HepG2 (cell line): ENCODE measurements around the gene ACE. TPM values are rescaled to one million over a fixed set of nuclear protein-coding genes. Genes with fewer than 3 reads are reported as not detected.

Experiments
- ARNT ChIP-seq: fragments of 450-650 bp; IDR thresholded peaks from 2 replicates; pipeline ENCODE4 v1.6.1; 2017
- BORCS8-MEF2B ChIP-seq: sonication (generic); formaldehyde crosslinking; IDR thresholded peaks from 2 replicates; pipeline ENCODE4 v1.8.0; 2022; ENCODE audit warnings: mild to moderate bottlenecking, missing genetic modification reagents
- CBFB ChIP-seq: sonication (generic); formaldehyde crosslinking; IDR thresholded peaks from 2 replicates; pipeline ENCODE4 v1.4.0; 2020; ENCODE audit warnings: missing genetic modification reagents
- CREM ChIP-seq, 2 experiments: sonication (generic) in 1 of 2; formaldehyde crosslinking in 1 of 2; IDR thresholded peaks; 2 replicates each; pipeline versions ENCODE4 v1.4.0 to v1.6.1; 2016 to 2020; ENCODE audit warnings: antibody characterized with exemption in 1 of 2, mild to moderate bottlenecking in 1 of 2, missing genetic modification reagents in 1 of 2
- CTCF ChIP-seq: sonication (generic); formaldehyde crosslinking; IDR thresholded peaks from 2 replicates; pipeline ENCODE4 v1.5.0; 2020; ENCODE audit warnings: mild to moderate bottlenecking, missing genetic modification reagents, moderate library complexity
- HOXA5 ChIP-seq: sonication (generic); formaldehyde crosslinking; IDR thresholded peaks from 2 replicates; pipeline ENCODE4 v1.4.0; 2020; ENCODE audit warnings: missing genetic modification reagents
- JDP2 ChIP-seq: sonication (generic); formaldehyde crosslinking; IDR thresholded peaks from 2 replicates; pipeline ENCODE4 v1.8.1; 2022; ENCODE audit warnings: missing genetic modification reagents, borderline replicate concordance
- MXI1 ChIP-seq: IDR thresholded peaks from 3 replicates; pipeline ENCODE4 v1.6.1; 2012; ENCODE audit warnings: low read depth, low read length, inconsistent platforms, borderline replicate concordance
- PHF8 ChIP-seq: sonication (generic); formaldehyde crosslinking; IDR thresholded peaks from 2 replicates; pipeline ENCODE4 v1.5.0; 2020; ENCODE audit warnings: missing genetic modification reagents
- RFX5 ChIP-seq: IDR thresholded peaks from 2 replicates; pipeline ENCODE4 v1.6.1; 2011; ENCODE audit warnings: low read depth, low read length, improper control_type of control experiment
- RNF2 ChIP-seq: fragments of 450-650 bp; conservative IDR thresholded peaks from 2 replicates; pipeline ENCODE4 v1.6.1; 2016; ENCODE audit warnings: low read depth
- SMC3 ChIP-seq: IDR thresholded peaks from 2 replicates; pipeline ENCODE4 v1.6.1; 2011; ENCODE audit warnings: low read length, improper control_type of control experiment
- TFE3 ChIP-seq: IDR thresholded peaks from 2 replicates; pipeline ENCODE4 v1.6.1; 2016
- ZFP36L1 ChIP-seq: sonication (generic); formaldehyde crosslinking; IDR thresholded peaks from 2 replicates; pipeline ENCODE4 v1.8.0; 2022; ENCODE audit warnings: mild to moderate bottlenecking, missing genetic modification reagents, moderate library complexity
- ZKSCAN8 ChIP-seq: IDR thresholded peaks from 2 replicates; pipeline ENCODE4 v1.6.1; 2016; ENCODE audit warnings: borderline replicate concordance, missing genetic modification reagents, missing compliant biosample characterization
- ZNF350 ChIP-seq: sonication (generic); formaldehyde crosslinking; IDR thresholded peaks from 2 replicates; pipeline ENCODE4 v1.4.0; 2020; ENCODE audit warnings: mild to moderate bottlenecking, low read depth, missing genetic modification reagents, borderline replicate concordance
- ZNF513 ChIP-seq: sonication (generic); formaldehyde crosslinking; conservative IDR thresholded peaks from 2 replicates; pipeline ENCODE4 v1.5.0; 2020; ENCODE audit warnings: missing genetic modification reagents
- ZNF776 ChIP-seq: sonication (generic); formaldehyde crosslinking; IDR thresholded peaks from 2 replicates; pipeline ENCODE4 v1.4.0; 2020; ENCODE audit warnings: mild to moderate bottlenecking, missing genetic modification reagents
- ZNF788 ChIP-seq: sonication (generic); formaldehyde crosslinking; IDR thresholded peaks from 2 replicates; pipeline ENCODE4 v1.5.0; 2020; ENCODE audit warnings: mild to moderate bottlenecking, missing genetic modification reagents, borderline replicate concordance
- polyA plus RNA-seq, 8 experiments: library from polyadenylated mRNA; depleted of rRNA in 3 of 8; stranded (reverse) in 7 of 8; unstranded in 1 of 8; fragments of >200 nt; fragmentation: Illumina TruSeq in 4 of 8; extraction: Trizol in 4 of 8; gene quantifications; 2 replicates each; pipeline versions ENCODE4 v1.2.1 to v1.2.3, GENCODE V29; 2011 to 2016; ENCODE audit warnings: low read depth in 4 of 8, missing spikeins in 1 of 8, mixed read lengths in 1 of 8; ENCODE audit not compliant: insufficient read depth in 1 of 8
- total RNA-seq, 5 experiments: library from RNA; depleted of rRNA; stranded (reverse); fragments of >200 nt; fragmentation: Illumina TruSeq; extraction: Trizol; gene quantifications; 2 replicates each; pipeline ENCODE4 v1.2.3, GENCODE V29; 2016; ENCODE audit warnings: low read depth in 1 of 5
- TF ChIP-seq, protein P1 (sequence below): sonication (generic); formaldehyde crosslinking; IDR thresholded peaks from 2 replicates; pipeline ENCODE4 v1.4.0; 2020; ENCODE audit warnings: missing genetic modification reagents
- TF ChIP-seq, protein P2 (sequence below): sonication (generic); formaldehyde crosslinking; IDR thresholded peaks from 2 replicates; pipeline ENCODE4 v1.4.0; 2020; ENCODE audit warnings: mild to moderate bottlenecking, missing genetic modification reagents

The ACE gene
- total and polyA plus RNA-seq, 2 of the 13 experiments (the other 11 are each of a cell fraction or from before 2014, with no cell fraction given) = 0.08 to 0.13 TPM

DNA sequence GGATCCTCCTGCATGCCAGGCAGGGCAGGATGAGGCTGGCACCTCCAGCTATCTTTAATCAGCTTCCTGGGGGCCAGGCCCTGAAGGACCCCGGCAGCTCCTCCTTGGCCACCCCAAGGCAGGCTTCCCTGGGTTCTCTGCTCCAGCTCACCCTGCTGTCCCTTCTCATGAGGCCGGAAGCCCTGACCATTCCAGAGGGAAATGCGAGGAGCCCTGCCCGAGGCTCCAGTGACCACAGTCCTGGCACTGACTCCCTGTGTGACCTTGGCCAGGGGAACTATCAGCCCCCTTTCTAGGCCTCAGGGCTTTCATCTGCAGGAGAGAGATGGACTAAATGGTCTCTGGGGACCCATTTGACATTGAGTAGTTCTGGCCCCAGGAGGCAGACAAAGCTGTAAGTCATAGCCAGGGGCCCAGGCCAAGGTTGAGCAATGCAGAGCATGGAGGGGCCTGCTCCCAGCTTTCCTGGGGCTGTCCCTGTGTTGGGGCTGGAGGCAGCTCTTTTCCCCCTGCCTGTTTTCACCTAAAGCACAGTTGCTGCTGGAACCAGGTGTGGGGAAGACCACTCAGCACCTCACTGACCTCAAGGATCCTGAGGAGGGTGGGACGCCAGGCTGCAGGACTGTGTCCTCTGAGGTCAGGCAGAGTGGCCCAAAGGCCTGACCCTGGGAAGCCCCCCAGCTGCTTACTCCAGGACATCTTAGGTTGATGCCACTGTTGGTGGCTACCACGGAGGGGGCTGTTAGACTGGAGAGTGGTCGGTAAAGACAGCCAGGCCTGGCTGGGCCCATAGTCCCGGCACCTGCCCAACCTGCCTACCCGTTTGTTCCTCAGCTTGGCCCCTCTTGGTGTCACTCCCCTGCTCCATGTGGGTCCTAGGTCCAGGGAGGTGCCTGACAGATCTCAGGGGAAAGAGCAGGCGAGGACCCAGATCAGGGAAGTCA lies 54.4 kb downstream of the ACE start (continued):
- TF ChIP-seq ZKSCAN8 (peak; percentile 78; the same call in 1 of the 2 replicates), SMC3 (peak; percentile 51), JDP2 (CRISPR knock-in tag) (no peak), ZNF350 (CRISPR knock-in tag) (peak; percentile 97), HOXA5 (CRISPR knock-in tag) (peak; percentile 74; the same call in 1 of the 2 replicates), ZNF776 (no peak), RFX5 (peak; percentile 8; the same call in 1 of the 2 replicates), TFE3 (peak; percentile 69), PHF8 (peak; percentile 46; the same call in 1 of the 2 replicates), CREM (IDR thresholded peaks at IDR 0.05) (peak; percentile 79; the same call in 1 of the 2 replicates), CREM (CRISPR knock-in tag; IDR thresholded peaks at IDR 0.05) (no peak), CBFB (CRISPR knock-in tag) (peak; percentile 67; the same call in 1 of the 2 replicates), ZNF513 (no peak), RNF2 (peak; percentile 70), ARNT (no peak), ZFP36L1 (CRISPR knock-in tag) (0 out of 2 replicates have a peak, but pooled peaks have one; percentile 77), MXI1 (no peak), BORCS8-MEF2B (CRISPR knock-in tag) (peak; percentile 92), ZNF788 (peak; percentile 98), CTCF (CRISPR knock-in tag) (0 out of 2 replicates have a peak, but pooled peaks have one; percentile 28)
- TF ChIP-seq, protein P1, sequence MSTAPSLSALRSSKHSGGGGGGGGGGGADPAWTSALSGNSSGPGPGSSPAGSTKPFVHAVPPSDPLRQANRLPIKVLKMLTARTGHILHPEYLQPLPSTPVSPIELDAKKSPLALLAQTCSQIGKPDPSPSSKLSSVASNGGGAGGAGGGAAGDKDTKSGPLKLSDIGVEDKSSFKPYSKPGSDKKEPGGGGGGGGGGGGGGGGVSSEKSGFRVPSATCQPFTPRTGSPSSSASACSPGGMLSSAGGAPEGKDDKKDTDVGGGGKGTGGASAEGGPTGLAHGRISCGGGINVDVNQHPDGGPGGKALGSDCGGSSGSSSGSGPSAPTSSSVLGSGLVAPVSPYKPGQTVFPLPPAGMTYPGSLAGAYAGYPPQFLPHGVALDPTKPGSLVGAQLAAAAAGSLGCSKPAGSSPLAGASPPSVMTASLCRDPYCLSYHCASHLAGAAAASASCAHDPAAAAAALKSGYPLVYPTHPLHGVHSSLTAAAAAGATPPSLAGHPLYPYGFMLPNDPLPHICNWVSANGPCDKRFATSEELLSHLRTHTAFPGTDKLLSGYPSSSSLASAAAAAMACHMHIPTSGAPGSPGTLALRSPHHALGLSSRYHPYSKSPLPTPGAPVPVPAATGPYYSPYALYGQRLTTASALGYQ = peak; percentile 92
- TF ChIP-seq, protein P2, sequence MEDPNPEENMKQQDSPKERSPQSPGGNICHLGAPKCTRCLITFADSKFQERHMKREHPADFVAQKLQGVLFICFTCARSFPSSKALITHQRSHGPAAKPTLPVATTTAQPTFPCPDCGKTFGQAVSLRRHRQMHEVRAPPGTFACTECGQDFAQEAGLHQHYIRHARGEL (CRISPR knock-in tag) = no peak
